Measurements from ENCODE around the gene INSC.

- no peak for TF ChIP-seq POLR2A (IDR thresholded peaks at IDR 0.05; ENCODE audit: low read depth, low read length)
- no peak for TF ChIP-seq POLR2AphosphoS5 (IDR thresholded peaks at IDR 0.05; ENCODE audit: low read depth, low read length)
Observed at GRCh38 chr11:15139096-15139770, 24.5 kb downstream of the INSC start.
